HepG2 (cell line): ENCODE data around the gene FBXL22.

Experiments
- BHLHE40 ChIP-seq: IDR thresholded peaks from 2 replicates; pipeline ENCODE4 v1.6.1; 2011; ENCODE audit warnings: low read length, improper control_type of control experiment
- CHD4 ChIP-seq: fragments of 200-600 bp; sonication (generic); IDR thresholded peaks from 2 replicates; pipeline ENCODE4 v1.7.0; 2017; ENCODE audit warnings: mild to moderate bottlenecking, low read length, borderline replicate concordance

DNA sequence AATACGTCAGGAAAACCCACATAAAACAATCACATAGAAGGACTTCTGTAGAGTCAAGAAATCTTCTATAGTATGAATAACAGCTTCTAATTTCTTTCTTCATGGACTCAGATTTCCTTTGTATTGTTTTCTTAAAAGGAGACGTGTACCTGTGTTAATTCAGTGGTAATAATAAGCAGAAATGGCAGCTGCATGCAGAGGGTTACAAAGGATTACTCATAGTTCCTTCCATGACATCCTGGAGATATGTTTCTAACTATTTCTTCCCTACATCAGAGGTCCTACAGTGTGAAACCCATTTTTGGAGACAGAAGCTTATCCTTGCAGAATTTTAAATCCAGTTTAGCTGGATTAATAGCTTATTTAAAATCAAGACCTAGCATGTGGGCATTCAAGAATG is 36.1 kb downstream of the FBXL22 start:
- TF ChIP-seq BHLHE40 (no peak), CHD4 (no peak)
